Measurements from ENCODE around the gene MRPS26.
A peak's percentile ranks its signal among the peaks of the same experiment; 100 is the strongest.

Gene MRPS26

DNA sequence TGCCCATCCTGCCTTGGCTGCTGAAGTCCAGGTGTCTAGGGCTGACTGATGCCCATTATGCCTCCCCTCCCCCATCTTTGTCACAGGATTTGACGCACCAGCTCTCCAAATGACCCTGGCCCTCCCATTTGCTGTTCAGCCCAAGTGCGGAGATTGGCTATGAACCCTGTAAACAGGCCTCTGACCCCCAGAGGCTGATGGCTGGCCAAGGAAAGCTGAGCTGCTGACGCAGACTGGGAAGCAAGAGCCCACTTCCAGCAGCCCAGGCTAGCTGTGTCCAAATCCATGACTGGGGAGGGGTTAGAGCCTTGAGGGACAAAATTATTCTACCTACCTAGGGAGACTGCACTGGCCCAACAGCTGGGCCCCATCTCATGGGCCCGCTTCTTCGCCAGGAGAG lies 3.2 kb upstream of the MRPS26 start:
- ChIA-PET CTCF (interaction anchor here (0.6 to 2.6 kb wide), 2 partner anchors 11 to 178 kb away, joined by 3 to 12 read pairs; no protein-coding TSS in a partner anchor), POLR2A (interaction anchor here (0.6 to 1.4 kb wide), 2 partner anchors 9 to 170 kb away, joined by 3 to 5 read pairs; no protein-coding TSS in a partner anchor)
- Histone ChIP-seq H3K9me3 (ENCODE audit: control insufficient read depth, insufficient read depth, low read depth, low read length) (no peaks in the 10 kb centered on the region), H3K4me3 (ENCODE audit: low read depth, low read length) (no peak overlapping the region), H3K4me1 (ENCODE audit: control insufficient read depth, insufficient read depth, low read length) (peaks cover 16% of the 10 kb centered on the region), H3K27ac (ENCODE audit: extremely low read depth, low read depth, low read length) (no peak overlapping the region), H3K36me3 (ENCODE audit: control insufficient read depth in 2 of 2, insufficient read depth in 1 of 2, low read length in 2 of 2) (peaks cover 11 to 35% of the 10 kb centered on the region in 2 experiments; a peak in 2 of 3 replicates)
- no peak for TF ChIP-seq ZNF416 (tag by site-specific recombination; IDR thresholded peaks at IDR 0.05)
- TF ChIP-seq, protein P1, sequence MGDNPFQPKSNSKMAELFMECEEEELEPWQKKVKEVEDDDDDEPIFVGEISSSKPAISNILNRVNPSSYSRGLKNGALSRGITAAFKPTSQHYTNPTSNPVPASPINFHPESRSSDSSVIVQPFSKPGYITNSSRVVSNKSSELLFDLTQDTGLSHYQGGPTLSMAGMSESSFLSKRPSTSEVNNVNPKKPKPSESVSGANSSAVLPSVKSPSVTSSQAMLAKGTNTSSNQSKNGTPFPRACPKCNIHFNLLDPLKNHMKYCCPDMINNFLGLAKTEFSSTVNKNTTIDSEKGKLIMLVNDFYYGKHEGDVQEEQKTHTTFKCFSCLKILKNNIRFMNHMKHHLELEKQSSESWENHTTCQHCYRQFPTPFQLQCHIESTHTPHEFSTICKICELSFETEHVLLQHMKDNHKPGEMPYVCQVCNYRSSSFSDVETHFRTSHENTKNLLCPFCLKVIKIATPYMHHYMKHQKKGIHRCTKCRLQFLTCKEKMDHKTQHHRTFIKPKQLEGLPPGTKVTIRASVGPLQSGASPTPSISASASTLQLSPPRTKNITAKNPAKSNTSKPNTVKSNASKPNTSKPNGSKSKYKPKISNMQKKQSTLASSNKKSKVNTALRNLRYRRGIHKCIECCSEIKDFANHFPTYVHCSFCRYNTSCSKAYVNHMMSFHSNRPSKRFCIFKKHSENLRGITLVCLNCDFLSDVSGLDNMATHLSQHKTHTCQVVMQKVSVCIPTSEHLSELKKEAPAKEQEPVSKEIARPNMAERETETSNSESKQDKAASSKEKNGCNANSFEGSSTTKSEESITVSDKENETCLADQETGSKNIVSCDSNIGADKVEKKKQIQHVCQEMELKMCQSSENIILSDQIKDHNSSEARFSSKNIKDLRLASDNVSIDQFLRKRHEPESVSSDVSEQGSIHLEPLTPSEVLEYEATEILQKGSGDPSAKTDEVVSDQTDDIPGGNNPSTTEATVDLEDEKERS (tag by site-specific recombination; IDR thresholded peaks at IDR 0.05), result no peak
- TF ChIP-seq SETDB1 (IDR thresholded peaks at IDR 0.05; ENCODE audit: insufficient read length, low read length), result no peak
- no peak for TF ChIP-seq ZNF404 (tag by site-specific recombination; IDR thresholded peaks at IDR 0.05)
- no peak for TF ChIP-seq ZBTB7A (tag by site-specific recombination; IDR thresholded peaks at IDR 0.05; ENCODE audit: low read depth)
- no peak for TF ChIP-seq ZNF146 (tag by site-specific recombination; IDR thresholded peaks at IDR 0.05)
- TF ChIP-seq, protein P2, sequence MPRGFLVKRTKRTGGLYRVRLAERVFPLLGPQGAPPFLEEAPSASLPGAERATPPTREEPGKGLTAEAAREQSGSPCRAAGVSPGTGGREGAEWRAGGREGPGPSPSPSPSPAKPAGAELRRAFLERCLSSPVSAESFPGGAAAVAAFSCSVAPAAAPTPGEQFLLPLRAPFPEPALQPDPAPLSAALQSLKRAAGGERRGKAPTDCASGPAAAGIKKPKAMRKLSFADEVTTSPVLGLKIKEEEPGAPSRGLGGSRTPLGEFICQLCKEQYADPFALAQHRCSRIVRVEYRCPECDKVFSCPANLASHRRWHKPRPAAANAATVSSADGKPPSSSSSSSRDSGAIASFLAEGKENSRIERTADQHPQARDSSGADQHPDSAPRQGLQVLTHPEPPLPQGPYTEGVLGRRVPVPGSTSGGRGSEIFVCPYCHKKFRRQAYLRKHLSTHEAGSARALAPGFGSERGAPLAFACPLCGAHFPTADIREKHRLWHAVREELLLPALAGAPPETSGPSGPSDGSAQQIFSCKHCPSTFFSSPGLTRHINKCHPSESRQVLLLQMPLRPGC (tag by site-specific recombination; IDR thresholded peaks at IDR 0.05), result no peak
- no peak for TF ChIP-seq ZXDB (tag by site-specific recombination; IDR thresholded peaks at IDR 0.05)
- TF ChIP-seq KLF10 (tag by site-specific recombination; IDR thresholded peaks at IDR 0.05), result no peak
- no peak for TF ChIP-seq WT1 (tag by site-specific recombination; IDR thresholded peaks at IDR 0.05)

DNA sequence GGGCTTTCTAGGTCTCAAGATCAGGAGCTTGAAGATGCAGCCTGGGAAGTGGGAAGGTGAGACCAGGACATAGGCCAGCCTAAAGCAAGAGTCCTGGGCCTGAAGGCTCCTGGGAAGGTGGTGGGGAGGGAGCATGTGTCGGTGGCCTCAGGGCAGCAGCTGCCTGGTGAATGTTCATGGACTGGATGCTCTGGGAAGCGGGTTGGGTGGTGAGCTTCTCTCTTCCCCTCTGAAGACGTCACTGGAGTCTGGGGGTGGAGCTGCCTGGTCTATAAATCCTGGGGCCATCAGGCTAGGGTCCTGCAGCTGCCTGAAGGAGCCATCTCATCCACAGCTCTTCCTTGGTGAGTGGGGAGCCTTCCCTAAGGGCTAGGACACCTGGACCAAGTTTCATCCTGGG lies 2.5 kb upstream of the MRPS26 start, which contains the start of gene GNRH2:
GNRH2 (plus strand) TSS at position 301 of the 400 bp plus-strand sequence. CDS start 793 bp downstream, outside the sequence.
- Histone ChIP-seq H3K36me3 (ENCODE audit: control insufficient read depth in 2 of 2, insufficient read depth in 1 of 2, low read length in 2 of 2) (peaks cover 17 to 35% of the 10 kb centered on the region in 2 experiments), H3K4me3 (ENCODE audit: low read depth, low read length) (no peak within 1 kb of the TSS), H3K4me1 (ENCODE audit: control insufficient read depth, insufficient read depth, low read length) (peaks cover 17% of the 10 kb centered on the region), H3K27ac (ENCODE audit: extremely low read depth, low read depth, low read length) (0 out of 2 replicates have a peak within 1 kb of the TSS, but pooled peaks have one; percentile 31), H3K9me3 (ENCODE audit: control insufficient read depth, insufficient read depth, low read depth, low read length) (no peaks in the 10 kb centered on the region)
- ChIA-PET POLR2A (no interaction called here), CTCF (interaction anchor here (0.6 to 2.6 kb wide), 2 partner anchors 10 to 177 kb away, joined by 3 to 12 read pairs; no protein-coding TSS in a partner anchor)
- TF ChIP-seq ZNF19 (tag by site-specific recombination; IDR thresholded peaks at IDR 0.05; ENCODE audit: low read depth) (no peak), ZBTB8A (tag by site-specific recombination; IDR thresholded peaks at IDR 0.05) (no peak)

DNA sequence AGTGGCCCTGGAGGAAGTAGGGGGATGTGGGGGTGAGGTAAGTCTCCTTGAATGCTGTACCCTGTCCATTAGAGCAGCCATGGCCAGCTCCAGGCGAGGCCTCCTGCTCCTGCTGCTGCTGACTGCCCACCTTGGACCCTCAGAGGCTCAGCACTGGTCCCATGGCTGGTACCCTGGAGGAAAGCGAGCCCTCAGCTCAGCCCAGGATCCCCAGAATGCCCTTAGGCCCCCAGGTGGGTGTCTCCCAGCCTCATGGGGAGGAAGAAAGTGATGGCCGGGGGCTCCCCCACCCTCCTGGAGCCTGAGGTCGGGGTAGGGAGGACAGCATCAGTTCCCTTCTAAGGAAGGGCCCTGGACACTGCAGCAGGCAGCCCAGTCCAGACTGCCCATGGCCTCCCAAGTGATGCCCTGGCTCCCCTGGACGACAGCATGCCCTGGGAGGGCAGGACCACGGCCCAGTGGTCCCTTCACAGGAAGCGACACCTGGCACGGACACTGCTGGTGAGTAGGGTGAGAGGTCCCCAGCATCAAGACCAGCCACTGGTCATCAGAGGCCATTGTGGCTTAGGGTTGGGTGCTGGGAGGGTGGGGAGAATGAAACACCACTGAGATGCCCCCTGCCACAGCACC lies 1.4 kb upstream of the MRPS26 start:
- Histone ChIP-seq H3K4me3 (ENCODE audit: low read depth, low read length) (no peak overlapping the region), H3K4me1 (ENCODE audit: control insufficient read depth, insufficient read depth, low read length) (peaks cover 17% of the 10 kb centered on the region), H3K9me3 (ENCODE audit: control insufficient read depth, insufficient read depth, low read depth, low read length) (no peaks in the 10 kb centered on the region), H3K36me3 (ENCODE audit: control insufficient read depth in 2 of 2, insufficient read depth in 1 of 2, low read length in 2 of 2) (peaks cover 24 to 35% of the 10 kb centered on the region in 2 experiments), H3K27ac (ENCODE audit: extremely low read depth, low read depth, low read length) (peak overlapping the region; percentile 97; the same call in 1 of the 2 replicates)
- ChIA-PET POLR2A (no interaction called here), CTCF (interaction anchor here (0.6 to 2.6 kb wide), 2 partner anchors 9 to 257 kb away, joined by 3 to 12 read pairs; no protein-coding TSS in a partner anchor)
- TF ChIP-seq ZNF837 (tag by site-specific recombination; IDR thresholded peaks at IDR 0.05) (no peak), ZSCAN23 (tag by site-specific recombination; IDR thresholded peaks at IDR 0.05) (no peak), ZNF701 (tag by site-specific recombination; IDR thresholded peaks at IDR 0.05) (no peak), ZNF202 (tag by site-specific recombination; IDR thresholded peaks at IDR 0.05; ENCODE audit: borderline replicate concordance) (no peak), ZSCAN16 (tag by site-specific recombination; IDR thresholded peaks at IDR 0.05) (no peak), KLF8 (tag by site-specific recombination; IDR thresholded peaks at IDR 0.05) (no peak), REPIN1 (tag by site-specific recombination; IDR thresholded peaks at IDR 0.05; ENCODE audit: low read depth) (no peak)
- TF ChIP-seq, protein P3, sequence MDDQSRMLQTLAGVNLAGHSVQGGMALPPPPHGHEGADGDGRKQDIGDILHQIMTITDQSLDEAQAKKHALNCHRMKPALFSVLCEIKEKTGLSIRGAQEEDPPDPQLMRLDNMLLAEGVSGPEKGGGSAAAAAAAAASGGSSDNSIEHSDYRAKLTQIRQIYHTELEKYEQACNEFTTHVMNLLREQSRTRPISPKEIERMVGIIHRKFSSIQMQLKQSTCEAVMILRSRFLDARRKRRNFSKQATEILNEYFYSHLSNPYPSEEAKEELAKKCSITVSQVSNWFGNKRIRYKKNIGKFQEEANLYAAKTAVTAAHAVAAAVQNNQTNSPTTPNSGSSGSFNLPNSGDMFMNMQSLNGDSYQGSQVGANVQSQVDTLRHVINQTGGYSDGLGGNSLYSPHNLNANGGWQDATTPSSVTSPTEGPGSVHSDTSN (CRISPR knock-in tag; IDR thresholded peaks at IDR 0.05), result no peak
- TF ChIP-seq, protein P4, sequence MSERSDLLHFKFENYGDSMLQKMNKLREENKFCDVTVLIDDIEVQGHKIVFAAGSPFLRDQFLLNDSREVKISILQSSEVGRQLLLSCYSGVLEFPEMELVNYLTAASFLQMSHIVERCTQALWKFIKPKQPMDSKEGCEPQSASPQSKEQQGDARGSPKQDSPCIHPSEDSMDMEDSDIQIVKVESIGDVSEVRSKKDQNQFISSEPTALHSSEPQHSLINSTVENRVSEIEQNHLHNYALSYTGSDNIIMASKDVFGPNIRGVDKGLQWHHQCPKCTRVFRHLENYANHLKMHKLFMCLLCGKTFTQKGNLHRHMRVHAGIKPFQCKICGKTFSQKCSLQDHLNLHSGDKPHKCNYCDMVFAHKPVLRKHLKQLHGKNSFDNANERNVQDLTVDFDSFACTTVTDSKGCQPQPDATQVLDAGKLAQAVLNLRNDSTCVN (tag by site-specific recombination; optimal IDR thresholded peaks at IDR 0.05), result no peak
- TF ChIP-seq, protein P5, sequence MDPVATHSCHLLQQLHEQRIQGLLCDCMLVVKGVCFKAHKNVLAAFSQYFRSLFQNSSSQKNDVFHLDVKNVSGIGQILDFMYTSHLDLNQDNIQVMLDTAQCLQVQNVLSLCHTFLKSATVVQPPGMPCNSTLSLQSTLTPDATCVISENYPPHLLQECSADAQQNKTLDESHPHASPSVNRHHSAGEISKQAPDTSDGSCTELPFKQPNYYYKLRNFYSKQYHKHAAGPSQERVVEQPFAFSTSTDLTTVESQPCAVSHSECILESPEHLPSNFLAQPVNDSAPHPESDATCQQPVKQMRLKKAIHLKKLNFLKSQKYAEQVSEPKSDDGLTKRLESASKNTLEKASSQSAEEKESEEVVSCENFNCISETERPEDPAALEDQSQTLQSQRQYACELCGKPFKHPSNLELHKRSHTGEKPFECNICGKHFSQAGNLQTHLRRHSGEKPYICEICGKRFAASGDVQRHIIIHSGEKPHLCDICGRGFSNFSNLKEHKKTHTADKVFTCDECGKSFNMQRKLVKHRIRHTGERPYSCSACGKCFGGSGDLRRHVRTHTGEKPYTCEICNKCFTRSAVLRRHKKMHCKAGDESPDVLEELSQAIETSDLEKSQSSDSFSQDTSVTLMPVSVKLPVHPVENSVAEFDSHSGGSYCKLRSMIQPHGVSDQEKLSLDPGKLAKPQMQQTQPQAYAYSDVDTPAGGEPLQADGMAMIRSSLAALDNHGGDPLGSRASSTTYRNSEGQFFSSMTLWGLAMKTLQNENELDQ (tag by site-specific recombination; IDR thresholded peaks at IDR 0.05; ENCODE audit: low read depth), result no peak
